GM21390 (cell line): ENCODE data around the gene KDM4B.
"Not testable (repeated sequence)": the region's sequence is repeated elsewhere in the genome, so short reads cannot be mapped to it uniquely, and the experiment has no call there.

Experiments used
- ATAC-seq: cut with Tn5 transposase; IDR thresholded peaks from one replicate; pipeline ENCODE4 v1.9.1; 2021; ENCODE audit not compliant: unreplicated experiment

KDM4B gene

DNA sequence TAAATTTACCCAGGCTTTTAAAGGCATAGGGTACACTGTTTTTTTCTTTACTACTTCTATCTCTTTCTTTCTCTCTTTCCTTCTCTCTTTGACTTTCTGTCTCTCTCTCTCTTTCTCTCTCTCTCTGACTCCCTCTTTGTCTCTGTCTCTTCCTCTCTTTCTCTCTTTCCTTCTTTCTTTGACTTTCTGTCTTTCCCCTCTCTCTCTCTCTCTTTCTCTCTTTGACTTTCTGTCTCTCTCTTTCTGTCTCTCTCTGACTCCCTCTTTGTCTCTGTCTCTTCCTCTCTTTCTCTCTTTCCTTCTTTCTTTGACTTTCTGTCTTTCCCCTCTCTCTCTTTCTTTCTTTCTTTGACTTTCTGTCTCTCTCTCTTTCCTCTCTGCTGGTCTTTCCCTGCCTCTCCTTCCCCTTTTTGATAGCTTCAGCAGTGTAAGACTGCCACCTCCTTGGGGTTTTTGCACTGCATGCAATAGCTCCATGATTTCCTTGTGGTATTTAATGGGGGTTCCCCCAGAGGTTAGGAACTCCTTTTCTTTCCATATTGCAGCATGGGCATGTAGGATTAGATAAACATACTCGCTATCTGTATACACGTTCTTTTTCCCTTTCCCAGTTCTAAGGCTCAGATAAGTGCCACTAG lies 191.4 kb downstream of the KDM4B start:
- ATAC-seq: not testable (repeated sequence)

DNA sequence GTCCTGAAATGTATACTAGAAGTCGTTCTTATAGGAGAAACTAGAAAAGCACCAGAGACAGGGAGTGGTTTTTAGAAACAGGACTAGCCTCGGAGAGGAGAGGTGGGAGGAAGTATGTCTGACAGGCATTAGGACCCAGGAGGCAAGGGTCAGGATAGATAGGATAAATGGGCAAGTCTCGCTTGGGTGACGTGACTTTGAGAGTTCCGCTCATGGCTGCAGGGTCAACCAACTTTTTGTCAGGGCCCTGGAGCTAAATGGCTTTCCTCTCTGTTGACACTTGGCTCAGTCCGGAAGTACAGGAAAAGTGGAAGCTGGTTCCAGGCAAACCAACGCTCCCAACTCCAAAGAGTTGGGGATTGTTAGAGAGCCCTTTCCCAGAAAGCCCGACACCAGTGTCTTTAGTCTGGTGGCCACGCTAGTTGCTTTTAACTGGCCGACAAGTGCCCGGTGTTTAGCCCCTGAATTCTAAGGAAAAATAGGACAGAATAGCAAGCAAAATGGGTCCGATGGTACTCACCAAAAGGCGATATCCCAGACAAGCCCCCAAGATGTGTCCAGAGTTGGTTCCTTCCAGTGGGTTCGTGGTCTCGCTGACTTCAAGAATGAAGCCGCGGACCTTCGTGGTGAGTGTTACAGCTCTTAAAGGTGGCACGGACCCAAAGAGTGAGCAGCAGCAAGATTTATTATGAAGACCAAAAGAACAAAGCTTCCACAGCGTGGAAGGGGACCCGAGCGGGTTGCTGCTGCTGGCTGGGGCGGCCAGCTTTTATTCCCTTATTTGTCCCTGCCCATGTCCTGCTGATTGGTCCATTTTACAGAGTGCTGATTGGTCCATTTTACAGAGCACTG lies 196.2 kb downstream of the KDM4B start:
- not testable (repeated sequence) for ATAC-seq

DNA sequence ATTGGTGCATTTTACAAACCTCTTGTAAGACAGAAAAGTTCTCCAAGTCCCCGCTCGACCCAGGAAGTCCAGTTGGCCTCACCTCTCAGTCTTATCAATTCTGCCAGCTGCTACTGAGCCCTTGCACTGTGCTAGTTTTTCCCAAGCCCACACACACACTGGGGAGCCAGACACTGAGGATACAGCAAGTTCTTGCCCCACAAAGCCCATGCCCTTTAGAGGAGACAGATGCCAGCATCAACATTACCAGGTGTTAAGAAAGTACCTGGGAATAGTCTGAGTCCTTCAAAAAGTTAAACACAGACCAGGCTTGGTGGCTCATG lies 196.7 kb downstream of the KDM4B start:
- no peak for ATAC-seq

- no peak for ATAC-seq
Measured at GRCh38 chr19:5166262-5166661, 197.3 kb downstream of the KDM4B start.

GRCh38 chr19:5170329-5170745 lies 201.4 kb downstream of the KDM4B start:
- ATAC-seq: no peak

DNA sequence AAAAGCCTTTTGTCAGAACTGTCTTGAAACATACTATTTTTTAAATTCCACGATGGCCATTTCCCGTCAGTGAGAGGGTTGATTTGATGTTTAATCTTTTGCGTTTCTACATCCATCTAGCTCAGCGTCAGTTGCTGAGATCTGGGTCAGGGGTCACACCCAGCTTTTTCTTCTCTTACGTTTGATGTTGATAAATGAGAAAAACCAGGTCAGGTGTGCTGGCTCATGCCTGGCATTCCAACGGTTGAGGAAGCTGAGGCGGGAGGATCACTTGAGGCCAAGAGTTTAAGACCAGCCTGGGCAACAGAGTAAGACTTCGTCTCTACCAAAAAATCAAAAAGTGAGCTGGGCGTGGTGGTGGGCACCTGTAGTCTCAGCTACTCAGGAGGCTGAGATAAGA lies 202.8 kb downstream of the KDM4B start:
- no peak for ATAC-seq

DNA sequence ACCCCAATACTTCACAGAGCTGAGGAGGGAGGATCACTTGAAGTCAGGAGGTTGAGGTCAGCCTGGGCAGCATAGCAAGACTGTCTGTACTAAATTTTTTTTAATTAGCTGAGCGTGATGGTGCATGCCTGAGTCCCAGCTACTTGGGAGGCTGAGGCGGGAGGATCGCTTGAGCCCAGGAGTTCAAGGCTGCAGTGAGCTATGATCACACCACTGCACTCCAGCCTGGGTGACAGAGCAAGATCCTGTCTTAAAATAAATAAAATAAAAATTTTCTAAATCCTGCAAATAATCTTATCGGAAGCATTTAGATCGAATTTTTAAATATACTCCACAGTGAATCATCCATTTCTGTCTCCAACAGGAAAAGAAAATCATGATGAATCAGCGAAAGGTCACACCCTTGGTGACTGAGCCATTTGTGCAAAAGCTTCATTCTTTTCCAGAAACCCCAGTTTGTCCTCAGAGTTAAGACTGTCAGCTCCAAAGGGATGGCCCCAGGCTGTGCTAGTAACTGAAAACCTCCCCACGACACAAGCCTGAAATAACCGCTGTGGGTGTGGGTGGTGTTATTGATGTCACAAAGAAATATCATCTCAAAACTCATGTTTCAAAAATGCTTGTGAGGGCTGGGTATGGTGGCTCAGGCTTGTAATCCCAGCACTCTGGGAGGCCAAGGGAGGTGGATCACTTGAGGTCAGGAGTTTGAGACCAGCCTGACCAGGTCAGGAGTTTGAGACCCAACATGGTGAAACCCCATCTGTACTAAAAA lies 204.1 kb downstream of the KDM4B start:
- ATAC-seq: no peak

GRCh38 chr19:5173993-5174392 lies 205.1 kb downstream of the KDM4B start:
- ATAC-seq: no peak

GRCh38 chr19:5177745-5178450 lies 209.0 kb downstream of the KDM4B start:
- ATAC-seq: no peak

- ATAC-seq: no peak
Measured at GRCh38 chr19:5178841-5179240, 209.9 kb downstream of the KDM4B start.

- no peak for ATAC-seq
Measured at GRCh38 chr19:5179256-5179655, 210.3 kb downstream of the KDM4B start.

DNA sequence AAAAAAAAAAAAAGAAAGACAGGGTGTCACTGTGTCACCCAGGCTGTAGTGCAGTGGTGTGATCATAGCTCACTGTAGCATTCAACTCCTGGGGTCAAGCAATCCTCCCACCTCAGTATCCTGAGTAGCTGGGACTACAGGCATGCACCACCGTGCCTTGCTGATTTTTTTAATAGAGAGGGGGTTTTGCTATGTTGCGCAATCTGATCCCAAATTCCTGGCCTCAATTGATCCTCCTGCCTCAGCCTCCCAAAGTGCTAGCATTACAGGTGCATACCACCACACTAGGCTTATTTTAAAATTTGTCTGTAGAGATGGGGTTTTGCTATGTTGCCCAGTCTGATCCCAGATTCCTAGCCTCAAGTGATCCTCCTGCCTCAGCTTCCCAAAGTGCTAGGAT lies 212.4 kb downstream of the KDM4B start:
- ATAC-seq: no peak

GRCh38 chr19:5182751-5183150 lies 213.8 kb downstream of the KDM4B start:
- no peak for ATAC-seq

GRCh38 chr19:5183616-5184015 lies 214.7 kb downstream of the KDM4B start:
- ATAC-seq: no peak

GRCh38 chr19:5184930-5185329 lies 216.0 kb downstream of the KDM4B start:
- ATAC-seq: no peak

GRCh38 chr19:5186293-5187050 lies 217.6 kb downstream of the KDM4B start:
- no peak for ATAC-seq

DNA sequence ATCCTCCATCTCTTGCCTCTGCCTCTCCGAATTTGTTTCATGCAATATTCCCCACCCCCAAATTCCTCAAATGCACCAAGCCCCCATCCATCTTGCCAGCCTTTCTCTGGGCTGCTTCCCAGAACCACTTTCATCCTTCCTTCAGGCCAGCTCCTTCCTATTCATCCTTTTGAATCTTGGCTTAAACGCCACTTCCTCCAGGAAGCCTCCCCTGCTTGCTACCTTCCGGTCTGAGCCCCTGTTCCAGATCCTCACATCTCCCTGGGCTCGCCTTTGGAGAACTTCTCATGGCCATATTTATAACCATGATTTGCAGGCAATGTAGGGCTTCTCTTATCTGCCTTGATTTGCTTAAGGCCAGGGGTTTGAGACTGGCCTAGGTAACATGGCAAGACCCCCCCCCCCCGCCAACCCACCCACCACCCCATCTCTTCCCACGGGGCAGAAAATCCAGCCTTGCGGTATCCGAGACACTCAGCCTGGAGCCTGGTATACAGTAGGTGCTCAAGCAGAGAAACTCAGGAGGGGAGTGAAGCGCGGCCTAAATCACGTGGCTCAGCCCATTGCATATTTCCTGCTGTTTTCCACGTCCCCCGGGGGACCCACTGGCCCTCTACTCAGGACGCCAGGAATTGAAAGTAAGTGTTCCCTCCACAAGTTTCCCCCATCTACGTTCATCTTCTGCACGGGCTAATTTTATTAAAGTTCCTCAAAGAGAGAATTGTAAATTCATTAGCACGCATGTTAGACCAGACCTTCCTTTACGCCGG lies 219.8 kb downstream of the KDM4B start:
- ATAC-seq: no peak

DNA sequence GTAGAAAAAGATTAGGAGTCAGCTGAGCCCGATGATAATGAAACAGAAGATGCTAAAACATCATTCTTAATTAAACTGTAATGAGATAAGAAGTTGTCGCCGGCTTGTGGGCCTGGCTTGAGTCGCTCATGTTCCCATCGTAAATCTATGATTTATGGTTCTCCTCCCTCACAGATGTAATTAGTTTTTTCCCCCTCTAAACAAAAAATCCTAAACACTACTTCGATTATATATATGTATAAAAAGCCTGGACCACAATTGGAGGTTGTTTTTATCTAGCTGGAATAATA lies 220.3 kb downstream of the KDM4B start:
- ATAC-seq: no peak

DNA sequence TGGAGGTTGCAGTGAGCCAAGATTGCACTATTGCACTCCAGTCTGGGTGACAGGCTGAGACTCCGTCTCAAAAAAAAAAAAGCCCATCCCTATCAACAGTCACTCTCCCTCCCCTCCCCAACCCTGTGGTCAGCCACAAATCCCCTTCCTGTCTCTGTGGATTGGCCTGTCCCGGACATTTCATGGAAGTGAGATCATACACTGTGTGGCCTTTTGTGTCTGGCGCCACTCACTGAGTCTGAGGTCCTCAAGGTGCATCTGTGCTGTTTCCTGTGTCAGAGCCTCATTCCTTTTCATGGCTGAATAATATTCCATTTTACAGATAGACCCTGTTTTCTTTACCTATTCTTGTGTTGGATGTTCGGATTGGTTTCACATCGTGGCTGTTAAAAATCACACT lies 222.2 kb downstream of the KDM4B start:
- ATAC-seq: no peak

DNA sequence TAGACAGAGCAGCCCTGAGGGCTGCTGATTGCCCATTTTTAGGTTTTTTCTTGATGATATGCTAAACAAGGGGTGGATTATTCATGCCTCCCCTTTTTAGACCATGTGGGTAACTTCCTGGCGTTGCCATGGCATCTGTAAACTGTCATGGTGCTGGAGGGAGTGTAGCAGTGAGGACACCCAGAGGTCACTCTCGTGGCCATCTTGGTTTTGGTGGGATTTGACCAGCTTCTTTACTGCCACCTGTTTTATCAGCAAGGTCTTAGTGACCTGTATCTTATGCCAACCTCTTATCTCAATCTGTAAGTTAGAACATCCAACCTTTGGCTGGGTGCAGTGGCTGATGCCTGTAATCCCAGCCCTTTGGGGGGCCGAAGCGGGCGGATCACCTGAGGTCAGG lies 223.7 kb downstream of the KDM4B start:
- no peak for ATAC-seq
